HL-60 (cell line): ENCODE results near the gene TMX1.

ENCODE experiments used
- DNase-seq, 2 experiments: peaks; one replicate each; pipeline ENCODE4 v3.0.0-alpha.2; 2010 to 2020; ENCODE audit warnings: low read depth in 1 of 2, low spot score in 1 of 2
- H3K27ac ChIP-seq: fragments of 250-450 bp; sonication (Bioruptor Pico); replicated peaks from 2 replicates; pipeline ENCODE4 v1.5.1; 2020; ENCODE audit warnings: mild to moderate bottlenecking, moderate library complexity
- H3K27me3 ChIP-seq: fragments of 250-450 bp; sonication (Bioruptor Pico); 2 replicates; pipeline ENCODE4 v1.5.1; 2021; ENCODE audit warnings: mild to moderate bottlenecking, moderate library complexity; ENCODE audit not compliant: insufficient read depth, poor library complexity, severe bottlenecking
- H3K4me3 ChIP-seq: replicated peaks from 2 replicates; pipeline ENCODE4 v1.5.1; 2011; ENCODE audit warnings: mild to moderate bottlenecking, control low read depth, low read length; ENCODE audit not compliant: insufficient read depth
- CTCF ChIP-seq: IDR thresholded peaks from one replicate; pipeline ENCODE4 v1.5.1; 2011; ENCODE audit warnings: low read length, control low read depth, inconsistent platforms; ENCODE audit not compliant: insufficient read depth
- GABPA ChIP-seq: IDR thresholded peaks from 2 replicates; pipeline ENCODE4 v1.6.1; 2012; ENCODE audit warnings: low read depth
- POLR2AphosphoS5 ChIP-seq: IDR thresholded peaks from 2 replicates; pipeline ENCODE4 v1.6.1; 2012; ENCODE audit warnings: low read depth
- REST ChIP-seq: IDR thresholded peaks from 2 replicates; pipeline ENCODE4 v1.6.1; 2012; ENCODE audit warnings: low read depth; ENCODE audit not compliant: insufficient replicate concordance
- SPI1 ChIP-seq: IDR thresholded peaks from 2 replicates; pipeline ENCODE4 v1.6.1; 2012; ENCODE audit warnings: low read depth, mild to moderate bottlenecking, borderline replicate concordance

TMX1 gene

GRCh38 chr14:51251486-51251885 lies 11.4 kb downstream of the TMX1 start:
- no peak overlapping the region for H3K27ac ChIP-seq
- H3K27me3 ChIP-seq: no peaks in the 10 kb centered on the region
- no peak overlapping the region for H3K4me3 ChIP-seq
- TF ChIP-seq CTCF (no peak), REST (no peak), POLR2AphosphoS5 (no peak), SPI1 (no peak), GABPA (no peak)
- DNase-seq: no peak

- H3K27me3 ChIP-seq: no peaks in the 10 kb centered on the region
- H3K4me3 ChIP-seq: no peak overlapping the region
- no peak overlapping the region for H3K27ac ChIP-seq
- DNase-seq: no peak
- TF ChIP-seq GABPA (no peak), REST (no peak), CTCF (no peak), POLR2AphosphoS5 (no peak), SPI1 (no peak)
These were observed 13.8 kb downstream of the TMX1 start for GRCh38 chr14:51253880-51254279.

- TF ChIP-seq SPI1: no peak
- Histone ChIP-seq H3K27ac (no peak overlapping the region), H3K4me3 (no peak overlapping the region), H3K27me3 (no peaks in the 10 kb centered on the region)
- no peak for DNase-seq
These were observed 18.2 kb downstream of the TMX1 start for GRCh38 chr14:51258280-51258679.

- Histone ChIP-seq H3K27me3 (no peaks in the 10 kb centered on the region), H3K4me3 (no peak overlapping the region), H3K27ac (no peak overlapping the region)
- DNase-seq: no peak
- TF ChIP-seq SPI1 (no peak), CTCF (no peak), REST (no peak), POLR2AphosphoS5 (no peak), GABPA (no peak)
These were observed 18.7 kb downstream of the TMX1 start for GRCh38 chr14:51258788-51259187.
